WTC11 (cell line): ENCODE results near the gene WSB1.

Source experiments
- CREB1 ChIP-seq: sonication (generic); formaldehyde crosslinking; IDR thresholded peaks from 2 replicates; pipeline ENCODE4 v1.8.0; 2023; ENCODE audit warnings: mild to moderate bottlenecking, missing genetic modification reagents
- CTCF ChIP-seq: fragments of 200-600 bp; IDR thresholded peaks from 2 replicates; pipeline ENCODE4 v1.8.0; 2022; ENCODE audit warnings: antibody characterized with exemption
- ELF4 ChIP-seq: sonication (generic); formaldehyde crosslinking; IDR thresholded peaks from 2 replicates; pipeline ENCODE4 v1.8.1; 2022; ENCODE audit warnings: low read depth, mild to moderate bottlenecking, moderate library complexity, missing genetic modification reagents
- ETV6 ChIP-seq: sonication (generic); formaldehyde crosslinking; IDR thresholded peaks from 2 replicates; pipeline ENCODE4 v1.8.1; 2022; ENCODE audit warnings: mild to moderate bottlenecking, missing genetic modification reagents
- HMGXB4 ChIP-seq: sonication (generic); formaldehyde crosslinking; IDR thresholded peaks from 2 replicates; pipeline ENCODE4 v1.8.1; 2023; ENCODE audit warnings: mild to moderate bottlenecking, moderate library complexity, missing genetic modification reagents
- ZNF396 ChIP-seq: fragments of 250-450 bp; sonication (Bioruptor Pico); IDR thresholded peaks from 2 replicates; pipeline ENCODE4 v1.8.0; 2021; ENCODE audit warnings: mild to moderate bottlenecking, moderate library complexity, borderline replicate concordance

GRCh38 chr17:27268394-27269085 lies 25.4 kb upstream of the WSB1 start:
- no peak for TF ChIP-seq CREB1
- no peak for TF ChIP-seq CTCF
- no peak for TF ChIP-seq ELF4 (CRISPR knock-in tag)
- no peak for TF ChIP-seq ZNF396 (CRISPR knock-in tag)
- no peak for TF ChIP-seq ETV6 (CRISPR knock-in tag)
- TF ChIP-seq HMGXB4 (CRISPR knock-in tag), result no peak
